PC-9 (cell line): ENCODE data around the gene TTL.

ENCODE experiments used
- CTCF ChIP-seq: fragments of 200-600 bp; sonication (generic); conservative IDR thresholded peaks from 2 replicates; pipeline ENCODE4 v1.6.1; 2017; ENCODE audit warnings: mixed run types, antibody characterized with exemption, mild to moderate bottlenecking, moderate library complexity
- EZH2 ChIP-seq: fragments of 200-600 bp; sonication (generic); IDR thresholded peaks from 2 replicates; pipeline ENCODE4 v1.8.0; 2017; ENCODE audit warnings: antibody characterized with exemption, low read depth

GRCh38 chr2:112547333-112547732 is 65.4 kb downstream of the TTL start:
- TF ChIP-seq CTCF (no peak), EZH2 (no peak)
